Measurements from ENCODE around the gene ENG. TPM values are rescaled to one million over a fixed set of nuclear protein-coding genes. Genes with fewer than 3 reads are reported as not detected.

Gene ENG
- total and polyA plus RNA-seq, 4 donors: 41.1 to 317 (median 131) TPM

DNA sequence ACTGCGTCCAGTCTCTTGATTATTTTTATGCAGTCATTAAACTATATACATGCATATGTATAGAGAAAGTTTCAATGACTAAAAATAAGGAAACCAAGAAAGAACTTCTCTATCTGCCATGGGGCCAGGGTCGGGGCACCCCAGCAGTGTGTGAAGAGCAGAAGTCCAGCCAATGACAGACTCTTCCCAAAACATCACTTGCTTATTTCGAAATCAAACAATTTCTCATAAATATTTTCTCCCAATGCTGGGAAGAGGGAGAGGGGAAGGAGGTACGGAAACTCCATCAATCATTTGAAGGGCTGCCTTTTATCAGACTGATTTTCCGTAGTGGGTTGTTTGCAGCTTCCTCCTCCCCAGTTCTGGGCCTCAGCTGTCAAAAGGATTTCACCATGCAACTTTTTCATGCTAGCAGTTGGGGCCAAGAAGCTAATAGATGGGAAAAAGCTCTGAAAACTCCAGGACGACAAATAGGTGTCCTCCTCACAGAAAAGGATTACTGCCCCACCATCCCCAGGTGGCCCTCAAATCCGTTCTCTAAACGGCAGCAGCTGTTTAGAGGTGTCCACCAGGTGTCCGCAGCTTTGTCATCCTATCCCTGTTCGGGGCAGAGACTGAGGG lies 52.4 kb downstream of the ENG start:
- Histone ChIP-seq H3K27ac (ENCODE audit: low read depth in 1 of 2, low read length in 1 of 2) (peak overlapping the region; percentile 90 to 97), H3K4me1 (ENCODE audit: control insufficient read depth in 5 of 5, insufficient read depth in 5 of 5, low read length in 5 of 5) (peaks cover 0 to 20% (median 10%) of the 10 kb centered on the region in 5 donors), H3K36me3 (ENCODE audit: control insufficient read depth in 4 of 4, insufficient read depth in 4 of 4, low read length in 4 of 4) (peaks cover 3 to 12% (median 8%) of the 10 kb centered on the region in 4 donors), H3K9ac (ENCODE audit: insufficient read depth in 1 of 2, low read length in 2 of 2) (peak overlapping the region; percentile 24 to 30), H3K27me3 (ENCODE audit: control insufficient read depth in 3 of 3, insufficient read depth in 3 of 3, low read length in 2 of 3) (no peaks in the 10 kb centered on the region), H3K9me3 (ENCODE audit: control insufficient read depth in 4 of 4, insufficient read depth in 3 of 4, low read length in 3 of 4) (no peaks in the 10 kb centered on the region), H3K4me3 (peak overlapping the region; percentile 18)
- ATAC-seq (ENCODE audit: insufficient read depth, low FRiP score) (peak; percentile 0), DNase-seq (peak; percentile 42 to 86 (median 76))
- 10 to 14% methylated on average over 10 of the region's 10 CpGs for WGBS, 2 donors
- TF ChIP-seq, protein P1, sequence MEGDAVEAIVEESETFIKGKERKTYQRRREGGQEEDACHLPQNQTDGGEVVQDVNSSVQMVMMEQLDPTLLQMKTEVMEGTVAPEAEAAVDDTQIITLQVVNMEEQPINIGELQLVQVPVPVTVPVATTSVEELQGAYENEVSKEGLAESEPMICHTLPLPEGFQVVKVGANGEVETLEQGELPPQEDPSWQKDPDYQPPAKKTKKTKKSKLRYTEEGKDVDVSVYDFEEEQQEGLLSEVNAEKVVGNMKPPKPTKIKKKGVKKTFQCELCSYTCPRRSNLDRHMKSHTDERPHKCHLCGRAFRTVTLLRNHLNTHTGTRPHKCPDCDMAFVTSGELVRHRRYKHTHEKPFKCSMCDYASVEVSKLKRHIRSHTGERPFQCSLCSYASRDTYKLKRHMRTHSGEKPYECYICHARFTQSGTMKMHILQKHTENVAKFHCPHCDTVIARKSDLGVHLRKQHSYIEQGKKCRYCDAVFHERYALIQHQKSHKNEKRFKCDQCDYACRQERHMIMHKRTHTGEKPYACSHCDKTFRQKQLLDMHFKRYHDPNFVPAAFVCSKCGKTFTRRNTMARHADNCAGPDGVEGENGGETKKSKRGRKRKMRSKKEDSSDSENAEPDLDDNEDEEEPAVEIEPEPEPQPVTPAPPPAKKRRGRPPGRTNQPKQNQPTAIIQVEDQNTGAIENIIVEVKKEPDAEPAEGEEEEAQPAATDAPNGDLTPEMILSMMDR (IDR thresholded peaks at IDR 0.05; ENCODE audit: control extremely low read depth, extremely low read depth): no peak

DNA sequence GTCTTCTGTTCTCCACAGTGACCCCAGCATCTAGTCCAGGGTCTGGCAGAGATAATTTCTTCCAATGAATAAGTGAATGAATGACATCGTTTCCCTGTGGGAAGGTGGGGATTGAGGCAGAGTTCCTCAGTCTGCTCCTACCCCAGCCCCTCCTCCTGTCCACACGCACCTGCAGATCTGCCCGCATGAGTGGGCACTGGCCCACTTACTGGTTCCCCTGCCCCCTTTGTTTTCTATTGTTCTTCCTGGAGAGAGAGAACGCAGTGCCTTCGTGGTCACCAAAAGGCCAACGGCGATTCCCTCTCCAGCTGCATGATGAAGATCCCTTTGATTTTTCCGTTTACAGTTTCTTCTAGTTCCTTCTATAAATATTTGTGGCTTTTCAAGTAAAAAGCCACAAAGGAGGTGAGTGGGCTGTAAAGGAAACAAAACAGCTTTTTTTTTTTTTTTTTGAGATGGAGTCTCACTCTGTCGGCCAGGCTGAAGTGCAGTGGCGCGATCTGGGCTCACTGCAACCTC lies 57.5 kb downstream of the ENG start:
- ATAC-seq (ENCODE audit: insufficient read depth, low FRiP score) (no peak), DNase-seq (no peak)
- Histone ChIP-seq H3K4me3 (no peak overlapping the region), H3K27me3 (ENCODE audit: control insufficient read depth in 3 of 3, insufficient read depth in 3 of 3, low read length in 2 of 3) (no peaks in the 10 kb centered on the region), H3K36me3 (ENCODE audit: control insufficient read depth in 4 of 4, insufficient read depth in 4 of 4, low read length in 4 of 4) (peaks cover 0 to 5% (median 0%) of the 10 kb centered on the region in 4 donors), H3K9ac (ENCODE audit: insufficient read depth in 1 of 2, low read length in 2 of 2) (peak overlapping the region in 1 of 2 donors; percentile 47), H3K4me1 (ENCODE audit: control insufficient read depth in 5 of 5, insufficient read depth in 5 of 5, low read length in 5 of 5) (peaks cover 0 to 17% (median 9%) of the 10 kb centered on the region in 5 donors), H3K27ac (ENCODE audit: low read depth in 1 of 2, low read length in 1 of 2) (peak overlapping the region in 1 of 2 donors; percentile 55), H3K9me3 (ENCODE audit: control insufficient read depth in 4 of 4, insufficient read depth in 3 of 4, low read length in 3 of 4) (no peaks in the 10 kb centered on the region)
- WGBS, 2 donors: 11 to 15% methylated on average over 11 of the region's 11 CpGs
- TF ChIP-seq, protein P1 (IDR thresholded peaks at IDR 0.05; ENCODE audit: control extremely low read depth, extremely low read depth): no peak

DNA sequence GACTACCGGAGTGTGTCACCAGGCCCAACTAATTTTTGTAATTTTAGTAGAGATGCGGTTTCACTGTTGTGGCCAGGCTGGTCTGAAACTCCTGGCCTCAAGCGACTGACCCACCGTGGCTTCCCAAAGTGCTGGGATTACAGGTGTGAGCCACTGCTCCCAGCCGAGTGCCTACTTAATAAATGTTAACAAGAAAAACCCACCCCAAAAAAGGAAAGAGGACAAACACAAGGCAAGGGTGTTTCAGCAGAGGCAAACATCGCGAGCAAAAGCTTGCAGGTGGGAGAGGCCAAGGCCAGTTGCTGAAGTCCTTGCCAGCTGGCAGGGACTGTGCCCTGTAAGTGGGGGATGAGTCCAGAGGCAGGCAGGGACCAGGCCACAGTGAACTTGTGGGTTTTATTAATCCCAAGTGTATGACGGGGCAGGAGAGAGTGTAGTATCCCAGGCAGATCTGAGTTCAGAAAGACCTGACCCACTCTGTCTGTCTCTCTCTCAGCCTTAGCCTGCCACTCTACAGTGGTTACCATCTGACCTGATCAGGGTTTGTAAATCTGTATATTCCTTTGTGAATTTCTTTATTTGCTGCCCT lies 58.1 kb downstream of the ENG start:
- 38 to 51% methylated on average over 8 of the region's 8 CpGs for WGBS, 2 donors
- peak; percentile 29 for ATAC-seq (ENCODE audit: insufficient read depth, low FRiP score)

More for the DNA sequence above, 58.1 kb downstream of the ENG start:
- Histone ChIP-seq H3K36me3 (ENCODE audit: control insufficient read depth in 4 of 4, insufficient read depth in 4 of 4, low read length in 4 of 4) (peaks cover 0 to 9% (median 3%) of the 10 kb centered on the region in 4 donors), H3K27me3 (ENCODE audit: control insufficient read depth in 3 of 3, insufficient read depth in 3 of 3, low read length in 2 of 3) (no peaks in the 10 kb centered on the region), H3K4me3 (no peak overlapping the region), H3K9me3 (ENCODE audit: control insufficient read depth in 4 of 4, insufficient read depth in 3 of 4, low read length in 3 of 4) (no peaks in the 10 kb centered on the region), H3K27ac (ENCODE audit: low read depth in 1 of 2, low read length in 1 of 2) (peak overlapping the region in 1 of 2 donors; percentile 55), H3K9ac (ENCODE audit: insufficient read depth in 1 of 2, low read length in 2 of 2) (peak overlapping the region in 1 of 2 donors; percentile 47), H3K4me1 (ENCODE audit: control insufficient read depth in 5 of 5, insufficient read depth in 5 of 5, low read length in 5 of 5) (peaks cover 0 to 17% (median 8%) of the 10 kb centered on the region in 5 donors)
- TF ChIP-seq, protein P1 (IDR thresholded peaks at IDR 0.05; ENCODE audit: control extremely low read depth, extremely low read depth): no peak
- peak in 1 of 3 donors; percentile 39 for DNase-seq

Data from lung (tissue), 12 donors.